ENCODE measurements around the gene FKBP2.
A peak's percentile ranks its signal among the peaks of the same experiment; 100 is the strongest.

The FKBP2 gene

GRCh38 chr11:64219755-64220154 is 21.1 kb upstream of the FKBP2 start:
- no peak for DNase-seq

GRCh38 chr11:64220271-64220670 is 20.6 kb upstream of the FKBP2 start:
- DNase-seq, result no peak

- no peak for DNase-seq
Observed at GRCh38 chr11:64220798-64221197, 20.1 kb upstream of the FKBP2 start.

GRCh38 chr11:64222651-64223000 is 18.3 kb upstream of the FKBP2 start:
- no peak for DNase-seq

- DNase-seq, result no peak
Observed at GRCh38 chr11:64223001-64223651, 17.8 kb upstream of the FKBP2 start.

GRCh38 chr11:64224151-64224890 is 16.6 kb upstream of the FKBP2 start:
- no peak for DNase-seq

GRCh38 chr11:64224891-64225607 is 15.8 kb upstream of the FKBP2 start:
- DNase-seq, result peak; percentile 56

- DNase-seq, result peak; percentile 96
Observed at GRCh38 chr11:64225608-64226506, 15.0 kb upstream of the FKBP2 start, which contains the start of the genes NUDT22 and TRPT1. TSS of gene NUDT22 (plus strand) at chr11:64226274. CDS start at chr11:64226653, 379 bp downstream. TSS of gene TRPT1 (minus strand) at chr11:64226186. CDS start at chr11:64225860, 326 bp downstream.

- DNase-seq, result peak; percentile 81
Observed at GRCh38 chr11:64226507-64227051, 14.3 kb upstream of the FKBP2 start.

- no peak for DNase-seq
Observed at GRCh38 chr11:64227405-64227956, 13.4 kb upstream of the FKBP2 start.

- DNase-seq, result no peak
Observed at GRCh38 chr11:64229090-64229743, 11.7 kb upstream of the FKBP2 start.

GRCh38 chr11:64229744-64230170 is 11.1 kb upstream of the FKBP2 start:
- no peak for DNase-seq

GRCh38 chr11:64230171-64230984 is 10.5 kb upstream of the FKBP2 start, which contains the start of gene DNAJC4:
TSS of gene DNAJC4 (plus strand) at chr11:64230548. CDS start at chr11:64230855, 307 bp downstream.
- peak; percentile 99 for DNase-seq

- DNase-seq, result peak; percentile 64
Observed at GRCh38 chr11:64230985-64231365, 9.9 kb upstream of the FKBP2 start.

GRCh38 chr11:64231546-64231945 is 9.3 kb upstream of the FKBP2 start:
- no peak for DNase-seq

- no peak for DNase-seq
Observed at GRCh38 chr11:64232182-64232966, 8.5 kb upstream of the FKBP2 start.

- no peak for DNase-seq
Observed at GRCh38 chr11:64232967-64233315, 8.0 kb upstream of the FKBP2 start.

- DNase-seq, result peak; percentile 88
Observed at GRCh38 chr11:64233913-64234586, 6.8 kb upstream of the FKBP2 start, which contains the start of gene VEGFB. TSS of gene VEGFB (plus strand) at chr11:64234584. CDS start at chr11:64234834, 250 bp downstream.
